Stimulated activated CD4-positive, alpha-beta T cell treated with anti-CD3 and anti-CD28 coated beads, Interleukin-1b, Interleukin-23, amount 100 ng/mL, for 48 hours (primary cell): Measurements from ENCODE around the gene PLEKHO2.
A peak's percentile ranks its signal among the peaks of the same experiment; 100 is the strongest.

Experiments used
- DNase-seq: peaks from one replicate; pipeline ENCODE4 v3.0.0-alpha.2; 2020

PLEKHO2 gene

DNA sequence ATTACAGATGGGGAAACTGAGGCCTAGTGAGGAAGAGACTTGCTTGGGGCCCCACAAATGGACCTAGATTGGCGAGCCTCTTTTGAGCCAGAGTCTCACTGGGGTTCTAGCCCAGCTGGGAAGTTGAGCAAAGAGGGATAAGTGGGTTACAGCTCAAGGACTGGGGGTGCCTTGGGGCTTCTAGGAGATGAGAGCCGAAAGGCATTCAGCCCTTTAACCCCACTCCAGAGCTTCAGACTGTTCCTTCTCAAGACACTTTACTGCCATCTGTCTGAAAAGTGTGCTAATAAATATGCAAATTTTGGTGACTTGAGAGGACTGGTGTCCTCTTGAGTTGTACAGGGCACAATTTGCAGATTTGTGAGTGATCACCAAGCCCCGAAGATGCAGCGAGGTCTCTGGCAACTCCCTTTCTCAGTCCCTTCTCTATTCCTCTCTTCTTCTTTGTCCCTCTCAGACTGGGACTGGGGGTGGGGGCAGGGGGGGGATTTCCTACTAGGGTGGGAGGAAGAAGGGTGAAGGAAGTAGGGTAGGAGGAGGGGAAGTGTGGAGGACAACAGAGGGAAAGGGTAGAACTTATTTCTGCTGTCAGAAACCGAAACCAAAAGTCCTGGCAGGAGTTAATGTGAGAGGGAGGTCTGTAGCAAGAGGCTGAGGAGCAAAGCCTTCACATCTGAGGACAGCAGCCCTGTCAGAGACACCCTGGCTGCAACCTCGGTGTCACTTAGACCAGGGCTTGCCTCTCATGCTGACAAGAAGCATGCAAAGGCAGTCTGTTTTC, 53.8 kb downstream of the PLEKHO2 start:
- no peak for DNase-seq

DNA sequence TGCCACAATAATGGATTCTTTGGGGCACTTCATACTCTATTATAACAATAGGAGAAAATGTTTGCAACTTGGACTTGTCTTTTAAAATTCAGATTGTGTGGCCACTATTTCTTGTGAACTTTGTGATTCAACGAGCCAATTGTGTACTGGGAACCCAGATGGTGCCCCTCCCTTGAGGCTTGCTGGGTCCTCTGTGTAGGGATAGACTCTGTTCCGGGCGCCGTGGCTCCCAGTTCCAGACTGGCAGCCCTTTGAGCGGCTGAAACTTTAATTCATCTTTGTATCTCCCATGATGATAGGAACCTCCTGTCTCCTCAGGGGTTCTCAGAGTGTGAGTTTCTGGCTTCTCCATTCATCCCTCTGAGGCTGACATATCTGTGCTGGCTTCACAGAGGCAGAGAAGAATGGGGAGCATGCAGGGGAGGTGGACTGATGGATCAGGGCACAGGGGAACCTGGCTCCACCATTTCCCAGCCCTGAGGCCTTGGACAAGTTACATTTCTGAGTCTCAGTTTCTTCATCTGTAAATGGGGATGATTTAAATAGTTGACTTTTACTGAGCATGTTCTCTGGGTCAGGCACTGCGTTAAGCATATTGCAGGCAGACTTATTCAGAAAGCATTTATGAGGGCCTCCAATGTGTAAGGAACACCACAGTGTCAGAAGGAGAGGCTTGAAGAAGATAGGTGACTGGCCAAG, 54.8 kb downstream of the PLEKHO2 start:
- no peak for DNase-seq

DNA sequence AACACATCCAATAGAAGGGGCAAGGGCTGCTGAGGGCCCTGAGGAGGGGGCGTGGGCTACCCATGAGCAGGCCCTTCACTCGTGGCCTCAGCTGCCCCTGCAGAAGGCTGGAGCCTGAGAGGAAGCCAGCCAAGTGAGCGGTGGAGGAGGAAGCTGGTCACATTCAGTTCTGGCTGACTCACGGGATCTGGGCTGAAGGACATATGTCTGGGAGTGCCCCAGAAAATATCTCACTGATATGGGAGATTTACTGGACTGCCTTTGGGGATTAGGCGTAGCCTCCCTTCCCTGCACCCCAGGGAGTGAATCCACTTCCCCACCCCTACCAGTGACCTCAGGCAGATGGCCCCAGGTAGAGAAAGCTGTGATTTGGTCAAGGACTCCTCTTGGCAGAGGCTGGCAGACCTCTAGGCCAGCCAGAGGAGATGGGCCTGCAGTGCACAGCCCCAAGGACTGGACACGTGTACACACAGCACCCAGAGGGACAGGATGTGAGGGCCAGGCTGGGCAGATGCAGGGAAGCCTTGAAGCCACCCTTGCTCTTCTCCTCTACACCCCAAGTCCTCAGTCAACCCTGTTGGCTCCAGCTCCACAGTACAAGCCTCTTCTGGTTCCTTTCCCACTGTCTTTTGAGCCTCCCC, 55.8 kb downstream of the PLEKHO2 start:
- DNase-seq: no peak

GRCh38 chr15:64898406-64898805, 56.7 kb downstream of the PLEKHO2 start:
- no peak for DNase-seq

GRCh38 chr15:64901141-64901540, 59.4 kb downstream of the PLEKHO2 start:
- DNase-seq: no peak

DNA sequence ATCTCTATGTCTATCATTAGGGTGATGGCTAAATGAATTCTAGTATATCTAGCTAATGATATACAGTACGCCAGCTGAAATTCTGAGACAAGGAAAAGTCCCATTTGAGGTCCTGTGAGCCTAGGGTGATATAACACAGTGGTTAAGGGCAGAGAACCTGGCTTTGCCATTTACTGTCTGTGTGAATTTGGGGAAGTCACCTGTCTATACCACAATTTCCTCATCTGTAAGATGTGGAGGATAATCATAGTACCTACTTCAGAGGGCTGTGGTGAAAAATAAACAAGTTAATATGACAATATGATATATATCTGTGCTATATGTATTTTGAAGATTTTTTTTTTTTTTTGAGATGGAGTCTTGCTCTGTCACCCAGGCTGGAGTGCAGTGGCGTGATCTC, 60.2 kb downstream of the PLEKHO2 start:
- DNase-seq: no peak

GRCh38 chr15:64902863-64903262, 61.1 kb downstream of the PLEKHO2 start:
- DNase-seq: no peak

DNA sequence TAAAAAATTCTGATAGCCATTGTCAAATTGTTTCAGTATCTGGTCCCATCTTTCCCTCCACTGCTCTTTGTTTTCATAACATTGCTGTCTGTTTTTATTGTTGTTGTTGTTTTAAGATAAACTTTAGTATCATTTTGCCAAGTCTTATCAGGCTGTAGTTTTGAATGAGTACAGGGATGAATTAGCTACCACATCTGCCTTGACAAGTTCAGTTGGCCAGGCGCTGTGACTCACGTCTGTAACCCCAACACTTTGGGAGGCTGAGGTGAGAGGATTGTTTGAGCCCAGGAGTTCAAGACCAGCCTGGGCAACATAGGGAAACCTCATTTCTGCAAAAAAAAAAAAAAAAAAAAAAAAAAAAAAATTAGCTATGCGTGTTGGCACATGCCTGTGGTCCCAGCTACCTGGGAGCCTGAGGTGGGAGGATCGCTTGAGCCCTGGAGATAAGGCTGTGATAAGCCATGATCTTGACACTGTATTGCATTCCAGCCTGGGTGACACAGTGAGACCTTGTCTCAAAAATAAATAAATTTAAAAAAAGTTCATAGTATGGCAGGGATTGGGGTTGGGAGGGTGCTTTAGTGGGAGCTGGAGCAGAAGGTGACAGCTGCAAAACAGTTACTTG, 61.7 kb downstream of the PLEKHO2 start:
- peak; percentile 36 for DNase-seq

- DNase-seq: no peak
Observed at GRCh38 chr15:64904189-64904588, 62.5 kb downstream of the PLEKHO2 start.

GRCh38 chr15:64905119-64905831, 63.6 kb downstream of the PLEKHO2 start:
- peak; percentile 77 for DNase-seq

DNA sequence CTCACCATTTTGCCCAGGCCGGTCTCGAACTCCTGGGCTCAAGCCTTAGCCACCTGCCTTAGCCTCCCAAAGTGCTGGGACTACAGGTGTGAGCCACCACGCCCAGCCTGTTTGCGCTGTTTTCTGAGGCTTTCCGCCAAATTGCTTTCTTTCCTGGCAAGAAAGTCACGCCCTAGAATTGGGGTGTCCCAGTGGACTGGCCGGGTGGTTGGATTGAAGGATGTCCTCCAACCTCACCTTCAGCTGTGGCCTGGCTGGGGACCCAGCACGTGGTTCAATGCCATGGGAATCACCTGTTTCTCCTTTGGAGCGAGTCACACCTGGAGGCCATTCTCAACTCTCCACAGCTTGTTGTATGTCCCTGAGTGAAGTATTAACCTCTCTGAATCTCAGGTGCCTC, 64.2 kb downstream of the PLEKHO2 start:
- no peak for DNase-seq

- DNase-seq: no peak
Observed at GRCh38 chr15:64906402-64906801, 64.7 kb downstream of the PLEKHO2 start.

DNA sequence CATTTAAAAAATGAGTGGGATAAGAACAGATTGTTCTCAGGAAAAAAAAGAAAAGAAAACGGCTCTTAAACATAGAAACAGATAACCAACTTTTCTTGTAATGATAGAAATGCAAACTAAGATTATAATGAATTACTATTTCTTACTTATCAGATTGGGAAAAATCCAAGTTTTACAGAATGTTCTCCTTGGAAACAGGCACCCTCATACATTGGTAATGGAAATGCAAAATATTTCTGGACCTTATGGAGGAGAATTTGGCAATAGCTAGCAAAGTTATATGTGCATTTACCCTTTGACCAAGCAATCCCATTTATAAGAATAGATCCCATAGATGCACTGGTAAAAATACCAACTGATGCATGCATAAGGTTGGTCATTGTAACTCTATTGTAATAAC, 66.3 kb downstream of the PLEKHO2 start:
- no peak for DNase-seq

- no peak for DNase-seq
Observed at GRCh38 chr15:64909546-64909945, 67.8 kb downstream of the PLEKHO2 start.

GRCh38 chr15:64911311-64912186, 69.8 kb downstream of the PLEKHO2 start, which contains the start of gene ANKDD1A:
Gene ANKDD1A (plus strand): TSS chr15:64911902. CDS start chr15:64911931, 29 bp downstream.
- peak; percentile 45 for DNase-seq

GRCh38 chr15:64912379-64913325, 70.9 kb downstream of the PLEKHO2 start:
- DNase-seq: no peak

GRCh38 chr15:64915518-64916227, 74.0 kb downstream of the PLEKHO2 start:
- DNase-seq: no peak

DNA sequence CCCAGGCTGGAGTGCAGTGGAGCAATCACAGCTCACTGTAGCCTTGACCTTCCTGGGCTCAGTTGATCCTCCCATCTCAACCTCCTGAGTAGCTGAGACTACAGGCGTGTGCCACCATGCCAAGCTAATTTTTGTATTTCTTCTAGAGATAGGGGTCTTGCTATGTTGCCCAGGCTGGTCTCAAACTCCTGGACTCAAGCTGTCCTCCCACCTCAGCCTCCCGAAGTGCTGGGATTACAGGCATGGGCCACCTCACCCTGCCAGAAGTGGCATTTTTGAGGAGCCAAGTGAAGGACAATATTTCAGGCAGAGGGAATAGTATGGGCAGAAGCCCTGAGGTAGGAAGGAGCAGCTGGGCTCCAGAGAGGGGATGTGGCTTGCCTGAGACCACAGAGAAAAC, 74.7 kb downstream of the PLEKHO2 start:
- DNase-seq: no peak

- no peak for DNase-seq
Observed at GRCh38 chr15:64917211-64917610, 75.5 kb downstream of the PLEKHO2 start.
